HG02973 (cell line): ENCODE measurements around the gene NPAS3.

Source experiments
- ATAC-seq: cut with Tn5 transposase; IDR thresholded peaks from one replicate; pipeline ENCODE4 v1.9.1; 2021; ENCODE audit warnings: moderate library complexity; ENCODE audit not compliant: unreplicated experiment

Gene NPAS3

GRCh38 chr14:32940066-32940651 lies 1.5 kb downstream of the NPAS3 start:
- no peak for ATAC-seq

GRCh38 chr14:32940711-32941667 lies 2.3 kb downstream of the NPAS3 start:
- ATAC-seq, result no peak

- ATAC-seq, result no peak
Measured at GRCh38 chr14:32941668-32942065, 3.0 kb downstream of the NPAS3 start.

DNA sequence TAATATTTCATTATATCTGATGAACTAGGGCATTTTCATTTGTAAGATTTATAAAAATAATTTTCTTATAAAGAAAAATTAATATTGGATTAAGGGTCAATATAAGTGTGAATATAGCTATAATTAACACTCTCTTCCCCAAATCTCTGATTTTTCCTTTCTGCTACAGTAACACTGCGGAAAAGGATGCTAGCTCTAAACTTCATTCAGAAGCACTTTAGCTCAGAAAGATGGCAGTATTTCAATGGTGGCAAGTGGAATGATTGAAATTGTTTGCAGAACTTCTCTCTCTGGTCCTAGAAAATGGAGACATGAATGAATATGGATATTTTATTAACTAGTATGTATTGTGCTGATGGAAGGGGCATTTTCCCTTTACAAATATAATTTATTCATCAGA lies 8.4 kb downstream of the NPAS3 start:
- no peak for ATAC-seq

DNA sequence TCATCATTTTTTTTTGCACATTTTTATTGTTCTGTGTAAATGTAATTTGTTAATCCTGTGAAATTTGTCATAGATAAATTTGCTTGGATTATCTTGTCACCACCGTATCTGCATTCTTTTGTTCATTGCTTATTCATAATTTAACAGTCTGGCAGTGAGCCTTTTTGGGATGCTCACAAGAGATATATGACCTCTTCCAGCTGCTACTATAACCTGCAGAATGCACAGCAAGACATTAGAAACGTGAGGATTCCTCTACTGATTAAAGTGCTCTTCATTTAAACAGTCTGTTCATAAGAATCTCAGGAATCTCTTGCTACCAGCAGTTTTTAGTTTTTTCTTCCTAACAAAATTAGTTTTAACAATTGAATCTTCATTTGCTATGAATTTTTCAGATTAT lies 9.1 kb downstream of the NPAS3 start:
- no peak for ATAC-seq

GRCh38 chr14:32950584-32950983 lies 11.9 kb downstream of the NPAS3 start:
- ATAC-seq, result no peak

DNA sequence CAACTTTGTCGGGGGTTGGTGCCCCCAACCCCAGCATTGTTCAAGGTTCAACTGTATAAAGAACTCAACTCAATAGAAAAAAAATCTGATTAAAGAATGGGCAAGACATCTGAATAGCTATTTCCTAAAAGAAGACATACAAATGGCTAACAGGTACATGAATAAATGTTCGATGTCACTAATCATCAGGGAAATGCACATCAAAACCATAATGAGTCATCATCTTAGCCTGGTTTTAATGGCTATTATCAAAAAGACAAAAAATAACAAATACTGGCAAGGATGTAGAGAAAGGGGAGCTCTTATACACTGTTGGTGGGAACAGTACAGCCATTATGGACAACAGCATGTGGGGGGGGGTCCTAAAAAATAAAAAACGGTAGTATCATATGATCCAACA lies 28.7 kb downstream of the NPAS3 start:
- ATAC-seq, result no peak

DNA sequence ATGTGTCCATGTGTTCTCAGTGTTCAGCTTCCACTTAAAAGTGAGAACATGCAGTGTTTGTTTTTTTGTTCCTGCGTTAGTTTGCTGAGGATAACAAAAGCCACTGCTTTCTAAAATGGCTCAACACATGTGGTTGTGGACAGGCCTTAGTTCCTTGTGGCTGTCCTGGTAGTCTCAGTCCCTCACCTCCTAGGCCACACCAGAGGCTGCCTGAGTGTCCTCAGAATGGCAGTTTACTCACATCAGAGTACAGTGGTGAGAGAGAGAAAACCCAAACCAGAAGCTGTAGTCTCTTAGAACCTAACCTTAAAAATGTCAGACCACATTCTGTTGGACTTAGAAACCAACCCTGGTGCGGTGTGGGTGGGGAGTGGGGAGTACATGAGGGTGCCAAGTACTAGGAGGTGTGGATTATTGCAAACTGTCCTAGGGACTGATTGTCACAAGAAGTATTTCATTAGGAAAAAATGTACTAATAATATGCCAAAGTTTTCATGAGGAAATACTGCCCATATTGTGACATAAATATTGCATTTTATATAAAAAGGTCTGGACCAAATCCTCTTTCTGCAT lies 30.4 kb downstream of the NPAS3 start:
- ATAC-seq, result no peak

- ATAC-seq, result no peak
Measured at GRCh38 chr14:32977913-32978312, 39.2 kb downstream of the NPAS3 start.

- ATAC-seq, result no peak
Measured at GRCh38 chr14:32978691-32979255, 40.1 kb downstream of the NPAS3 start.

GRCh38 chr14:32980178-32980901 lies 41.7 kb downstream of the NPAS3 start:
- ATAC-seq, result no peak

DNA sequence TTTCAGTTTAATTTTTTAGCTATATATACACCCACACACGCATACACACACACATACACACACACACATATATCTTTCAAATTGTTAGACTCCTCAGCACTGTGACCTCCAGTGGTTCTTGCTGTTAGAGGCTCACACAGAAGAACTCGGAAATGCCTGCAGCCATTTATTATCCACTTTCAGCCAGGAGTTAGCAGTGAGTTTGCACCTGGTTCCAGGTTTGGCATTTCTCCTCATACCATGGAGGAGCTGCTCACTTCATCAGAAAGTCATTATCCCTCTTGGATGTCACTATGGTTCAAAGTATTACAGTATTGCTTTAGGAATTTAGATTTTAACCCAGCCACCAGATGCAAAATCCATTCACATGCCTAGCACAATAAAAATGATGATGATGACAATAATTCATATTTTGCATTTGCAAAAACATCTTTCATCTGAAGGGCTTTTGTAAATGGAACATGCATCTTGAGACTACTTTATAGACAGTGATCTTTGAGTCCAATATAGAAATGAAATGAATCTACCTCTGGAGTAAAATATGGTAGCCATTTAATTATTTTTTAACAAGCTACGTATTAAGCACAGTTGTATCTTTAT lies 42.3 kb downstream of the NPAS3 start:
- no peak for ATAC-seq

DNA sequence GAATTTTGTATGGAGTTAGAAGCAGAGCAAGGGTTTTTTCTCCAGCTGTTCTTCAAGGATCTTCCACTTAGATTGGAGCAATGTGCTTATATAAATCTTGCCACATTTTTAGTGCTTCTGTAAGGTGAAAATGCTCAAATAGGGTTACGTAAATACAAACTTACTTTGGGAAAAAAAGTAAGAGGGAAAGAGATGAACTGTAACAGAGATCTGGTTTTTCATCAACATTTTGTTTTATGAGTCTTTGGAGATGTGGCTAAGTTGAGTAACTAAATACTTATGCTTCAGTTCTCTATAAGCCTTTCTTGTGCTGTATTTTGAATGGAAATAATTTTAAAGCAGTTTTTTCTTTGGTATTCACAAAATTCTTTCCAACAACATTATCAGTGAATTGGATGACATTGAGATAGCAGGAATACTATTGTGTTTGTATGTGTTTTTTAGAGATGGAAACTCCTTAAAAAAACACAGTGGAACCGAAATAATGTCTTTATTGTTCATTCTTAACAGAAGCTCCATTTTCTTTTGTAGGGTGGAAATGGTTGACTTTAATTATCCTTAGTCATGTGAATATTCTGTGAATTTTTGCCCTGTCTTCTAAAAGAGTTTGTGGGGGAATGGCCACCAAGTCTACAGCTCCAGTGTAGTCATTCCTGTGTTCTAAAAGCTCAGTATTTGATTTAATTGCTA lies 45.7 kb downstream of the NPAS3 start:
- no peak for ATAC-seq

DNA sequence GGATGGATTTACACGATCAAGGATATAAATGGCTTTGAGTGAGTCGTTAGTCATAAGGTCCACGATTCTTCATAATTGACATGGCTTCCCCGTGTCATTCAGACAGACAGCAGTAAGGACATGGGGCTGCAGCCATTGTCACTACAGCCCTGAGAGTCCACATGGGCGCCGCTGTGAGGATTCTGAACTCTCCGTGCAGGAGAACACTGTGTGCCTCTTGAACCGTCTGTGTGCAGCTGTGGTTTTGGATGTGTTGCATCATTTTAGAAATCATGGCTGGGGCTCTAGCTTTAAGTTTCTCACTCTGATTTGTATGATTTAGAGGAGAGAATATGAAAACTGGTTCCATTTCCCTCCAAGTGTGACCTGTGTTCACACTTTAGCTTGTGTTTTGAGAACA lies 47.2 kb downstream of the NPAS3 start:
- no peak for ATAC-seq

GRCh38 chr14:32986791-32987540 lies 48.3 kb downstream of the NPAS3 start:
- ATAC-seq, result no peak

DNA sequence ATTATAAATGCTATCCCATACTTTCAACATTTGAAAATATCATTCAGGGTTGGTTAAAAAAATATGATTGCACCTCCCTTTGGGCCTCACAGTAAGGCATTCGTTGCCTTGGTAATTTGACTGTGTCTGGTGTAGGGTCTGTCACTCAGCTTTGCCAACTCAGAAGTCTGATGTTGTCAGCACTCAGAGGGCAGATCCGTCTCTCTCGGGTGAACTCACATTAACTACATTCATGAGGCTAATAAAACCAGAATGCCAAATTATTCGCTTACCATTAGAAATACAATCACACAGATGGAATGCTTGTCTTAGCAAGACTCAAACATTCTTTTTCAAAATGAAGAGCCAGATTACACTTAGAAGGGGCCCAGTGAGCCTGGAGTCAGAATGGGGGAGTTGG lies 53.0 kb downstream of the NPAS3 start:
- ATAC-seq, result no peak

GRCh38 chr14:32993921-32994320 lies 55.2 kb downstream of the NPAS3 start:
- ATAC-seq, result no peak

GRCh38 chr14:32996343-32996742 lies 57.7 kb downstream of the NPAS3 start:
- no peak for ATAC-seq

- ATAC-seq, result no peak
Measured at GRCh38 chr14:32998433-32998832, 59.8 kb downstream of the NPAS3 start.
